HG02610 (cell line): Measurements from ENCODE around the gene DYNLT5.
A peak's percentile ranks its signal among the peaks of the same experiment; 100 is the strongest.
"Not testable (repeated sequence)": the region's sequence is repeated elsewhere in the genome, so short reads cannot be mapped to it uniquely, and the experiment has no call there.

Source experiments
- ATAC-seq: cut with Tn5 transposase; IDR thresholded peaks from one replicate; pipeline ENCODE4 v1.9.1; 2021; ENCODE audit warnings: mild to moderate bottlenecking, moderate library complexity; ENCODE audit not compliant: unreplicated experiment

DYNLT5 gene

GRCh38 chr1:66752000-66752592 is at the start of gene DYNLT5:
Gene DYNLT5 (plus strand): TSS chr1:66752459. CDS start chr1:66754659, 2,200 bp downstream.
- no peak for ATAC-seq

- ATAC-seq = no peak
Measured at GRCh38 chr1:66704177-66704875, 47.9 kb upstream of the DYNLT5 start.

GRCh38 chr1:66705110-66705509 is 47.1 kb upstream of the DYNLT5 start:
- no peak for ATAC-seq

- no peak for ATAC-seq
Measured at GRCh38 chr1:66711420-66711819, 40.8 kb upstream of the DYNLT5 start.

- no peak for ATAC-seq
Measured at GRCh38 chr1:66712839-66713238, 39.4 kb upstream of the DYNLT5 start.

GRCh38 chr1:66723985-66724384 is 28.3 kb upstream of the DYNLT5 start:
- no peak for ATAC-seq

GRCh38 chr1:66725885-66726665 is 26.2 kb upstream of the DYNLT5 start:
- ATAC-seq = peak; percentile 89

GRCh38 chr1:66728021-66728420 is 24.2 kb upstream of the DYNLT5 start:
- no peak for ATAC-seq

- ATAC-seq = not testable (repeated sequence)
Measured at GRCh38 chr1:66728716-66729115, 23.5 kb upstream of the DYNLT5 start.

GRCh38 chr1:66729119-66729518 is 23.1 kb upstream of the DYNLT5 start:
- ATAC-seq = no peak

GRCh38 chr1:66729523-66729922 is 22.7 kb upstream of the DYNLT5 start:
- no peak for ATAC-seq

GRCh38 chr1:66730462-66730861 is 21.8 kb upstream of the DYNLT5 start:
- ATAC-seq = no peak

GRCh38 chr1:66731170-66731865 is 20.9 kb upstream of the DYNLT5 start:
- peak; percentile 69 for ATAC-seq

- peak; percentile 34 for ATAC-seq
Measured at GRCh38 chr1:66732407-66733166, 19.7 kb upstream of the DYNLT5 start.

- no peak for ATAC-seq
Measured at GRCh38 chr1:66733348-66734017, 18.8 kb upstream of the DYNLT5 start.

GRCh38 chr1:66734531-66734930 is 17.7 kb upstream of the DYNLT5 start:
- ATAC-seq = not testable (repeated sequence)

GRCh38 chr1:66737836-66738235 is 14.4 kb upstream of the DYNLT5 start:
- ATAC-seq = no peak

- peak; percentile 66 for ATAC-seq
Measured at GRCh38 chr1:66739401-66740157, 12.7 kb upstream of the DYNLT5 start.

- no peak for ATAC-seq
Measured at GRCh38 chr1:66745451-66745850, 6.8 kb upstream of the DYNLT5 start.
